WERI-Rb-1 (cell line): ENCODE data around the gene DTNBP1.

Experiments used
- DNase-seq: peaks from one replicate; pipeline ENCODE4 v3.0.0-alpha.2; 2020
- H3K27ac ChIP-seq: fragments of 250-450 bp; sonication (Bioruptor Pico); 2 replicates; pipeline ENCODE4 v1.5.1; 2020; ENCODE audit warnings: mild to moderate bottlenecking, moderate library complexity
- H3K27me3 ChIP-seq: fragments of 250-450 bp; sonication (Bioruptor Pico); 2 replicates; pipeline ENCODE4 v1.5.1; 2021; ENCODE audit warnings: mild to moderate bottlenecking, low read depth, moderate library complexity; ENCODE audit not compliant: insufficient read depth, severe bottlenecking
- H3K36me3 ChIP-seq: fragments of 250-450 bp; sonication (Bioruptor Pico); 2 replicates; pipeline ENCODE4 v1.5.1; 2020; ENCODE audit warnings: mild to moderate bottlenecking, moderate library complexity
- H3K4me3 ChIP-seq: 2 replicates; pipeline ENCODE4 v1.5.1; 2011; ENCODE audit warnings: low read depth, mild to moderate bottlenecking, control low read depth, low read length
- H3K9me3 ChIP-seq: fragments of 250-450 bp; sonication (Bioruptor Pico); 2 replicates; pipeline ENCODE4 v1.5.1; 2021; ENCODE audit warnings: mild to moderate bottlenecking, moderate library complexity; ENCODE audit not compliant: severe bottlenecking
- TF ChIP-seq, protein P1 (sequence below): IDR thresholded peaks from 2 replicates; pipeline ENCODE4 v1.5.1; 2011; ENCODE audit warnings: low read depth, mild to moderate bottlenecking, control low read depth, inconsistent platforms, low read length

The DTNBP1 gene

DNA sequence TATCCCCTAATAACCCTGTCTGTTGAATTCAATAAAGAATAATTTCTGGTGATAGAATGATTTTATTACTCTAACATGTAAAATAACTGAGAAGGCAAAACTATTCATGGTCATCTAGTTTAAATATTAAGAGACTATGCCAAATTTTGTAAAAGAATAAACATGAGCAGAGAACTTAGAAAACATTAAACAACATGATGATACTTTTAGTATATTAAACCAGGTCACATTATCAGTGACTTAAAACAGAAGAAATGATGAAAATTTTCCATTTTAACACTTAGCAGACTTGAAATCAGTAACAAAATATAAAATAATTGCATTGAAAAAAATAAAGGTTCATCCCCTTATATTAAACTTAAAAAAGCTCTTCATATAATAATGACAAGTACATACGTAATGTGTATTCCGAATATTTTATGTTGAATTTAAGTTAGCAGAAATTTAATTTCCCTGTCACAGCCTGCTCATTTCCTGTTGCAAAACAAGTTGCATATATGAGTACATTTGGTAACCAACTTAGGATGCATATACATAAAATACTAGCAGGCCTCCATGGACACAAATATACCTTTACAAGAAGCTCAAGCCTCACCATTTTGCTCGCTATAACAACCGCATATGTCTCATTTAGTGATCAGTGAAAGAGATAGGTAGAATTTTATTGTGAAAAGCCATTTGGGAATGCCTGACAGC lies 40.6 kb downstream of the DTNBP1 start:
- TF ChIP-seq, protein P1, sequence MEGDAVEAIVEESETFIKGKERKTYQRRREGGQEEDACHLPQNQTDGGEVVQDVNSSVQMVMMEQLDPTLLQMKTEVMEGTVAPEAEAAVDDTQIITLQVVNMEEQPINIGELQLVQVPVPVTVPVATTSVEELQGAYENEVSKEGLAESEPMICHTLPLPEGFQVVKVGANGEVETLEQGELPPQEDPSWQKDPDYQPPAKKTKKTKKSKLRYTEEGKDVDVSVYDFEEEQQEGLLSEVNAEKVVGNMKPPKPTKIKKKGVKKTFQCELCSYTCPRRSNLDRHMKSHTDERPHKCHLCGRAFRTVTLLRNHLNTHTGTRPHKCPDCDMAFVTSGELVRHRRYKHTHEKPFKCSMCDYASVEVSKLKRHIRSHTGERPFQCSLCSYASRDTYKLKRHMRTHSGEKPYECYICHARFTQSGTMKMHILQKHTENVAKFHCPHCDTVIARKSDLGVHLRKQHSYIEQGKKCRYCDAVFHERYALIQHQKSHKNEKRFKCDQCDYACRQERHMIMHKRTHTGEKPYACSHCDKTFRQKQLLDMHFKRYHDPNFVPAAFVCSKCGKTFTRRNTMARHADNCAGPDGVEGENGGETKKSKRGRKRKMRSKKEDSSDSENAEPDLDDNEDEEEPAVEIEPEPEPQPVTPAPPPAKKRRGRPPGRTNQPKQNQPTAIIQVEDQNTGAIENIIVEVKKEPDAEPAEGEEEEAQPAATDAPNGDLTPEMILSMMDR: no peak
- Histone ChIP-seq H3K4me3 (no peak overlapping the region; the same call in 1 of the 2 replicates), H3K27me3 (no peaks in the 10 kb centered on the region), H3K27ac (peak overlapping the region; percentile 79), H3K36me3 (peaks cover 16% of the 10 kb centered on the region), H3K9me3 (peaks cover 4% of the 10 kb centered on the region)
- DNase-seq: no peak

DNA sequence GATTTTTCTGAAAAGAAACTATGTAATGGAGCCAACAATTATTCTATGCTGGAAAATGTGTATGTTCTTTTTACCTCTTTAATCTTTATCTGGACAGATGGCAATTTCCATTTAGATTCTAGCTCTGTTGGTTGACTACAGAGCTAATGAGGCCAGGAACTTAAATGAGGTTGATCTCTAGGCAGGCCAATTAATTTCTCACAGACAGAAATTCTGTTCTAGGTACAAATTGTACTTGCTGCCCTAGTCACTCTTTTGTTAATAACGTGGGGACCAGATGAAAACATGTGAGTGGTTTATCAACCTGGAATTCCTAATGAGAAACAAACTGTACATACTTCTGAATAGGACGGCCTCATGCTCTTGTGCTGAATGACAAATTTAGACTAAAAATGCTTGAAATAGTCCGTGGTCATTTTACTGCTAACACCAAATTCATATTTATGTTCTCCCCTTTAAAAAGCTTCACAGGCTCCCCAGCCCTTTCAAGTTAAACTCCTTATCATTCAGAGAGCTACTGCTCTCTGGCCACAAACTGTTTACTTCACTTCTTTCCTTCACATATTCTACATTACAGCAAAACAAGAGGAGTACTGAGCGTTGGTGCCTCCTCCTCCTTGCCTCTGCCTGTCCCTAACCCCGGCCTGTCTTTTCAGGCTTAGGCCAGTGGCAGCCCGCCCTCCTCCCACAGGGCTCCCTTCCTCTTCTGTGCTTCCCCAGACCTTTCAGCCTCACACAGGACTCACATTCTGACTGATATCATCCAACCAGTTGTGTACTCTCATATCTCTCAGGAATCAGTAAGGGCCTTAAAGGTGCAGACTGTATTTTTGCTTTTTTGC lies 41.4 kb downstream of the DTNBP1 start:
- Histone ChIP-seq H3K9me3 (peaks cover 4% of the 10 kb centered on the region), H3K36me3 (peaks cover 16% of the 10 kb centered on the region), H3K27me3 (no peaks in the 10 kb centered on the region), H3K27ac (peak overlapping the region; percentile 79), H3K4me3 (peak overlapping the region; percentile 28)
- DNase-seq: peak; percentile 84
- TF ChIP-seq, protein P1: no peak

DNA sequence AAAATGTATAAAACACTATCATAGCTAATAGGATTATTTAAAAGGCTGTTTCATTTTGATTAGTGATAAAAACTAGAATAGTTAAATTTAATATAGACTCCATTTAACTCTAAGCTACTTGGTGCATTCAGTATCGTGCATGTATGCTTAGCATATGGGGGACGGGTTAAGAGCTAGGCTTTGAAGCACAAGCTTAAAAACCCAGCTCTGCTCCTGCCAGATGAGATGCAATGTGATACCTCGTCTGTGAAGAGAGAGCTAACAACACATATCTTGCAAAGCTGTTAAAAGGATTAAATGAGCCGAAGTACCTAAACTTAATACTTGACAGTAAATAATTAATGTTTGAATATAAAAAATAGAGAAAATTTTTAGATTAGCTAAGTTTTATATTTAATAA lies 42.2 kb downstream of the DTNBP1 start:
- Histone ChIP-seq H3K4me3 (peak overlapping the region; percentile 28; the same call in 1 of the 2 replicates), H3K27me3 (no peaks in the 10 kb centered on the region), H3K36me3 (peaks cover 11% of the 10 kb centered on the region), H3K27ac (peak overlapping the region; percentile 79), H3K9me3 (peaks cover 4% of the 10 kb centered on the region)
- TF ChIP-seq, protein P1: no peak
- peak; percentile 91 for DNase-seq

DNA sequence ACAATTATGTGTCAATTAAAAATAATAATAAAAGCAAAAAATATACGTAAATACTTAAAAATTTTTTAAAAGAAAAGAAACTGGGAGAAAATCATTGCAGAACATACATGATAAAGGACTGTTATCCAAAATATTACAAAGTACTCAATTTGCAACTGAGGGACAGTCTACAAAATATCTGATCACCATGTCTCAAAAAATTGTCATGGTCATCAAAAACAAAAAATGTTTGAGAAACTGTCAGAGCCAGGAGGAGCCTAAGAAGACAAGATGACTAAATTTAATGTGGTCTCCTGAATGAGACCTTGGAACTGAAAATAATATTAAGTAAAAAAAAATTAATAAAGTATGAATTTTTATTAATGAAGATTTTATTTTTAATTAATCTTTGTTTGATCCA lies 43.5 kb downstream of the DTNBP1 start:
- TF ChIP-seq, protein P1: no peak
- H3K27me3 ChIP-seq: no peaks in the 10 kb centered on the region
- no peak for DNase-seq
- H3K9me3 ChIP-seq: peaks cover 4% of the 10 kb centered on the region
- no peak overlapping the region for H3K4me3 ChIP-seq
- H3K27ac ChIP-seq: 0 out of 2 replicates have a peak overlapping the region, but pooled peaks have one; percentile 7
- peaks cover 15% of the 10 kb centered on the region for H3K36me3 ChIP-seq

DNA sequence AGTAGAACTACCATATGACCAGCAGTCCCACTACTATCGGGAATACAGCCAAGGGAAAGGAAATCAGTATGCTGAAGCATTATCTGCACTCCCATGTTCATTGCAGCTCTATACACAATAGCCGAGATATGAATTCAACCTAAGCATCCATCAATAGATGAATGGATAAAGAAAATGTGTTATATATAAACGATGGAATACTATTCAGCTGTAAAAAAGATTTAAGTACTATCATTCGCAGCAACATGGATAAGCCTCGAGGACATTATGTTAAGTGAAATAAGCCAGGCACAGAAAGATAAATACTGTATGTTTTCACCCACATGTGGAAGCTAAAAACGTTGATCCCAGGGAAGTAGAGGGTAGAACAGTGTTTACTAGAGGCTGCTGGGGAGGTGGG lies 44.1 kb downstream of the DTNBP1 start:
- Histone ChIP-seq H3K36me3 (peaks cover 18% of the 10 kb centered on the region), H3K4me3 (no peak overlapping the region), H3K27me3 (no peaks in the 10 kb centered on the region), H3K9me3 (peaks cover 4% of the 10 kb centered on the region), H3K27ac (no peak overlapping the region)
- TF ChIP-seq, protein P1: no peak
- DNase-seq: no peak
